GM19240 (cell line): ENCODE data around the gene LRIG1.

Experiments used
- DNase-seq: peaks from one replicate; pipeline ENCODE4 v3.0.0; 2011; ENCODE audit warnings: low spot score; ENCODE audit not compliant: insufficient read length

The LRIG1 gene

DNA sequence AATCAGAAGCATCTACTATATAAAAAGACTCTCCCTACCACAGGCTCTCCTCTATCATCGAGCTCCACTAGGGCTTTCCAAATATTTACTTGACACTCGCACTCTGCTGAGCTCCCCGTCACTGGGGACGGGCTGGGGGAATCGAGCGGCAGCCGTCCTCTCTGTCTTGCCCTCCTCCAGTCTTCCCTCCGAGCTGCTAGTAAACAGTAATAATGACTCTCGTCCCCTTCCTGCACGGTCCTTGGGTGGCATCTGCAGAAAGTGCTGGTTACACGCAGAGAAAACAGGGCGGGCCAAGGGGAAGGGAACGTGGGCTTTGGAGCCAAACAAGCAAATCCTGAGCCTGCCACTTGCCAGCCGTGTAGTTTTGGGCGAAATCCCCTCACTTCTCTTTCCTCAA, 96.6 kb downstream of the LRIG1 start:
- no peak for DNase-seq

DNA sequence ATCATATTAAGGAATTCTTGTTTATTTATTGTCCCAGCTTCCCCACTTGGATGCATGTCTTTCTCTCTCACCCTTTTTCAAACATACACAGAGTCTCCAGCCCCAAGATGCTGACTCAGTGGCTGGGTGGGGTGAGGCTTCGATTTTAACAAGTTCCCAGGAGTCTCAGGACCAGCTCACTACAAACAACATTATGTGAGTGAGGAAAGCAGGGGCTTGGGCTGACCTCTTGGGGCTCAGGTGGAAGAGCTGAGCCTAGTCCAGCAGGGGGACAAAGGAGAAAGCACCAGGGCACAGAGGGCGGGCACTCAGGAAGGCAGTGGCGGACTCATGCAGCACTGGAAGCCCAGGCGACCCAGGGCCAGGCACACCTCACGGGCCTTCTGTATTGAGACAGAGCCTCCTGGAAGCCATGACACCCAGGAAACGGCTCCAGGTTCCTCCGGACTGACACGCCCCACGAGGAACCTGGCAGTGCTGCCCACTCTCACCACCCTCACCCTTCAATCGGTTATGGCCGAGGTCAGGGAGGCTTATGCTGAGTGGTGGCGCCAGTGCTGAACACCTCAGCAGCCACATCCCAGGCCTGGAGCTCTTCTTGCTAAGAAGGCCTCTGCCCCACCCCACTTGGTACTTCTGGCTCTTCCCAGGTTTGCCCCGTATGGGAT, 97.4 kb downstream of the LRIG1 start:
- DNase-seq: no peak

DNA sequence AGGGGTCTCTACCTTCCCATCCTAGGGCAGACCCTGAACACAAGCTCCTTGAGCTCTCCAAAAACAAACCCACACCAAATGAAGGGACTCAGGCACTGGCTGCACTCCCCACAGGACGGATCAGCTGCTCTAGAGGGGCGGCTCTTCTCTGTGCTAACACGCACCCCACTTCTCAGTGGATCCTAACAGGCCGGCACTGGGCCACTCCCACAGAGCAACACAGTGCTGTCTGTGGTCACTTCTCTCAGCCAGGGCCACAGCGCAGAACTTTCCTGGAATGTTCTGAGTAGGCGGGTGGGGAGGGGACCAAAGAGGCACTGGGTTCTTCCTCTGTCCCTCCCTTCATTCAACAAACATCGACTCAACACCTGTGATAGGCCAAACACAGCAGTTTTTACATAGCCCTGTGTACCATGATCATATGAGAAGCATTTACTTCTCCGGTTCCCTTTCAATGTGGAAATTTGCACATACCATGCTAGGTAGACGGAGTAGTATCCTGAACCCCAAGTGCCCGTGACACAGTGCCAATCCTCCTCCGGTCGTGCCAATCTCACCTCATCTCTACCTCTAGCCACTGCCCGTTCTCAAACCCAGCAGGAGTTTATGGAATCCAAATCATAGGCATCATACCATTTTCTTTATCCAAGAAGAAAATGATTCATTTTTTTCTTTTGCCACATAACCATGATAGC, 98.1 kb downstream of the LRIG1 start:
- DNase-seq: no peak

DNA sequence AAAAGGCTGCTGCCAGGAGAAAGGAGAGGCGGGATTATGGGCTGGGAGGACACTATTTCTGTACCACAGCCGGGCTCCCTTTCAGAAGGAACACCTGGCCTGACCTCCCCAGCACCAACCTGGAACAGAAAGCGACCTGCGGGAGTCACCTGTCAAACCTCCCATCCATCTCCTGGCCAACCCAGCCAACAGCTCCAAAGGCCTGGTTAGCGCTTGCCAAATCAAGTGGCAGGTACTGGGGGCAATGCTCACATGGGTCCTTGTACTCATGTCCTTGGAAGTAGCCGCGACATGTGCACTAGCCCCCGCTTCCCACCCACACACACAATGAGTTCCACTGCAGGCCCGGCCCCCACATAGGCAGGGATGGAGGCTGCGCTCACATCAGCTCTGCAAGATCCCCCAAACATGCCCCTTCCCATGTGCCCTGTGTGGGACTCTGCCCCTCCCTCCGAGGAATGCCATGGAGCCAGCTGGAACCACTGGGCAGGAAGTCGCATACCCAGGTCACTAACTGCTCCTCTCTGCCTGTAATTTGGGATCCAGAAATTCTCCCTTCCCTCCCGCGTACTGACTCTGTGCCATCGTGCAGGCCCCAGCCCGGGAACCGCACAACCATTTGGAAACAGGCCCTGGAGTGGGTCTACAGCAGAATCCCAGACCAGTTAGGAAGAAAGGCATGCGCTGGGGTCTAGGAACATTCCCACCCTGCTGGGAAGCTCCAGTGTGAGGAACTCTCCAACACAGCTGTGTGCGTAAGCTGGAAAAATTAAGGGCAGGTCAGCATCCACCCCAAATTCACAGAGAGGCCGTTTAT, 98.9 kb downstream of the LRIG1 start:
- DNase-seq: no peak

DNA sequence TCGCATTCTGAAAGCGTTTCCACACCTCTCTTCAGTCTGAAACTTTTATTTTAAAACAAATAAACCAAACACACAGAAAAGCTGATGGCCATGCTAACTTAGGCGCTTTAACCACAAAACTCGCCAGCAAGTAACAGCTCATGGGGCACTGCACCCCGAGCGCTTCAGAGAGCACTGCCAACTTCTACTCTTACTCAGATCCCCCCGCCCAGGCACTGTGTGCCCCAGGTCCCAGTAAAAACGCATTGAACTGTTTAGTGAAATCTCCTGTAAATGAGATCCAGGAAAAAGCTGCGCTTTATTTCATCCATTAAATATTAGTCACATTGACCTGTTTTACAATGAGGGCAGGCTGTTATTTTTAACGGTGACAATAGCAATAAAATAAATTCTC, 99.7 kb downstream of the LRIG1 start:
- no peak for DNase-seq

DNA sequence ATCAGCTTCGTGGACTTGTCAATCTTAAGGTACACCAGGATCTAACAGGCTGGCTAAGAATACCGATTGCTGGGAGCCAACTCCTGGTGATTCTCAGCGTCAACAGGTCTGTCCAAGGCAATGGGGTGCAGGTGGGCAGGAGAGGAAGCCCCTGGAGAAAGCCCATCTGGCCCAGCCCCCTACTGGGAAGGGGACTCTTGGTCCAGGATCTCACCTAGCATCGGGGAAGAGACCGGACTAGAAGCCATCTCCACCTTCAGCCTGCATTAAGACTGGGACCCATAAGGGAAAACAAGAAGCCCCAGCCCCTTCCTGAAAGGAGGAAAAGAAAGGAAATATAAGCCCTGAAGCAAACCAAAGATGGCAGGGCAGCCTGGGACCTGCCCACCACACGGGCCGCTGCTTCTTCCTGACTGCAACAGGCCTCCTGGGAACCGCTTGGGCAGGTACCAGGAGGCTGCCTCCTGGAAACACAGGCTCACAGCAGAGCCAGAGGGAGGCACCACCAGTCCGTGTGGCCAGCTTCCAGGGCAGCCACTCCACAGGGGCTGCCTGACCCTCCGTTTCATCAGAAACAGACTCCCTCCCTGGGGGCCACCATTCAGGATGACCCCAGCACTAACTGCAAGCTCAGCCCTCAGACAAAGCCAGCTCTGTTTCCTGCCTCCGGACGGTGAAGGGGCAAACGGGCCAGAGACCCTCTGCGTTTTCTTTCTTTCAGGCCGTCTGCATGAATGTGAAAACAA, 100.2 kb downstream of the LRIG1 start:
- no peak for DNase-seq

DNA sequence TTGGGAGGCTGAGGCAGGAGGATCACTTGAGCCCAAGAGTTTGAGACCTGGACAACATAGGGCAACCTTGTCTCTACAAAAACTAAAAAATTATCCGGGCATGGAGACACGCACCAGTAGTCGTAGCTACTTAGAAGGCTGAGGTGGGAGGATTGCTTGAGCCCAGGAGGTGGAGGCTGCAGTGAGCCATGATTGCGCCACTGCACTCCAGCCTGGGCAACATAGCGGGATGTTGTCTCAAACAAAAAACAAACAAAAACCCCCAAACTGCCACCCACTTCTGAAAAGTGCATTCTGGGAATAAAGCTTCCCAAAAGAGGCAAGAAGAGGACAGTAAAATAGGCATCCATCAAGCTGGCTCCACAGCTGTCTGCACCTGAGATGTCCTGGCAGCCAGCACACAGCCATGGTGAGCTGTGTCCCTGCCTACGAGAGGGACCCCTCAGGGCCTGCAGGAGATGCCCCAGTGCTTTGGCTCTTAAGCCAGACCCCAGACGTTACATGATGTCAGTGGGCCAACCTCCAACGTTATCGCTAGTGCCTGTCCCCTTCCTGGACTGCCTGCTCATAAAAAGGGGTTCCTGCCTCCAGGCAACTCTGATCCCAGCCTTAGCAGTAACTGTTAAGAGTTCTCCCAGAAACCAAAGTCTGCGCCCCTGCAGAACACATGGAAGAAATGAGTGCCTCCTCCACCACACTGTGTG, 101.1 kb downstream of the LRIG1 start:
- no peak for DNase-seq

DNA sequence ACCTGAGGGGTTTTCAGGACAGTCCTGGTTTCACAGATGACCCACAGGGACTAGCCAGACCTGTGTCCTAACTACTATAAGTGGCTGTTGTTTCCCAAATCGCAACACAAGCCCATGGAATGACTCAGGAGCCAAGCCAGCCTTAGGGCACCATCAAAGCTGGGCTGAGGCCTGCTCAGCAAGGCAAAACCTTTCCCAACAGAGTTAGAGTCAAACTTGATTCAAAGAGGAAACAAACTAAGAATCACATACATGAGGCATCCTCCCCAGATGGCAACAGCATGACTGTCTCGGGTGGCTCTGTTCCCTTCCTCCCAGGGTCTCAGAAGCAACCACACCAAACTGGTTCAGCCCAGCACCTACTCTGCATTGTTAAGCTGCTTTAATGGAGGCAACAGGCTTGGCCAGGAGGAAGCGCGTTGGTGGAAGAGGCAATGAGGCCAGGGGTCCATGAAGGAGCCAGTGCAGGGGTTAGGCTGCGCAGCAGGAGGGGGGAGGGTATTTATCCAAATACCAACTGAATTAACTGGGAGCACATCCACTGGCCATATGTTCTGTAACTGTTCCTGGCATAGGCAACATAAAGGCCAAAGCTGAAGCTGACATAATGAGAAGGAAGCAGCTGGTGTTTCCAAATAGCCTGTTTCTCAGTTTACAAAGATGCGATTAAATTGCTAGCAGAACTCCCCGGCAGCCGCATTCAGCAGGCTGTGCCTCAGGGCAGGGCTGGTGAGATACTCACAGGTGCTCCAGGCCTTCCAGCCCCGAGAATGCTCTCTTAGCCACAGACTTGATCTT, 102.4 kb downstream of the LRIG1 start:
- no peak for DNase-seq

DNA sequence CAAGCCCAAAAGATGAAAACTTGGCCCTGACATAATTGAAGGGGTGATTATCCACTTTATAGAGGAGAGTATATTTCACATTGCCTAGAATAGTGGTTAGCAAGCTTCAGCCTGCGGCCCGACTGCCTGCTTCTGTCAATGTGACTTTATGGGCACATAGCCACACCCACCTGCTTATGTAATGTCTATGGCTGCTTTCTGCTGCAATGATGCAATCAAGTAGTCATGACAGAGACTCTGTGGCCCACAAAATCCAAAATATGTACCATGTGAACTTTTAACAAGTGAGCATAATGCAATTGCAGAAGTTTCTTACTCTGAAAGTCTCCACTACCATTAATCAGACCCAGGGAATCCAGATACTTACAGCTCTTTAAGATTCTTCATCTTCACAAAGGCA, 103.1 kb downstream of the LRIG1 start:
- no peak for DNase-seq

DNA sequence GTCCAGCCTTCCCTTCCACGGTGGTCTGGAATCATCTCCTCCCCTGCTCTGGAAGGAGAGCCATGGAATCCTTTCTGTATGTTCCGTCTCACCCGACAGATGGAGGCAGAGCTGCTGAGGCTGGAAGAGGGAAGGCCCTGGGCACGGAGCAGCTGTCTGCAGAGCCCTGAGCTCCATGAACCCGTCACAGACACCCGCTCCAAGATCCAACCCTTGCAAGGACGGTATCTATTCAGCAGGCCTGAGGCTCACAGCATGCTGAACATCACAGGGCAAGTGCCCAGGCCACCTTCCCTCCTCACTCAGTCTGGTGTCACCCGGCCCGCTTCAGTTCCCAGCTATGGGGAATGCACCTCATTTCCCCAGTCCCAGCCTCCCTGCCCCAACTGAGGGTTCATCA, 103.9 kb downstream of the LRIG1 start:
- no peak for DNase-seq

DNA sequence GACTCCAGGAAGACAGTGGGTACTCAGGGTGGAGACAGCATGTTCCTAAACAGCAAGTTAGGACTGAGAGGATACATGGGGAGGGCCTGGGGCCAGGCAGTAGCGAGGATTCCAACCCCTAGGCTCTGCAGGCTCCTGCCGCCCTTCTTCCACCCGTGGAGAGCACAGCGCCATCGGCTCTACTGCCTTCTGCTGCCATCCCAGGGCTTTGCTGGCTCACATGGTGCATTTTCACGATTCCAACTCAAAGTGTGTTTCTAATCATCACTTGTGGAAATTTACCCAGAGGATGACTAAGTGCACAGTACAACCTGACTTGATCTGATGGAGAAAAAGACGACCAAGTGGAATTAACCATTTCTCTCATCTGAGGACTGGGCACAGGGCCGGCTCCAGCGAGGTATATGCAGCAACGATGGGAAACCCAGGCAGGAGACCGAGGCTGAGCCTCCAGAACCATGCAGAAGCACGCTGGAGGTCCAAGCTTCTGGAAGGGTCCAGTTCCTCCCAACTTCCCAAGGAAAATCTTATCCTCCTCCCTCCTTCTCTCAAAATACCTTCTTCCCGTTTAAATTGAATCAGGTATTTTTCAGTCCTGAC, 104.6 kb downstream of the LRIG1 start:
- no peak for DNase-seq

DNA sequence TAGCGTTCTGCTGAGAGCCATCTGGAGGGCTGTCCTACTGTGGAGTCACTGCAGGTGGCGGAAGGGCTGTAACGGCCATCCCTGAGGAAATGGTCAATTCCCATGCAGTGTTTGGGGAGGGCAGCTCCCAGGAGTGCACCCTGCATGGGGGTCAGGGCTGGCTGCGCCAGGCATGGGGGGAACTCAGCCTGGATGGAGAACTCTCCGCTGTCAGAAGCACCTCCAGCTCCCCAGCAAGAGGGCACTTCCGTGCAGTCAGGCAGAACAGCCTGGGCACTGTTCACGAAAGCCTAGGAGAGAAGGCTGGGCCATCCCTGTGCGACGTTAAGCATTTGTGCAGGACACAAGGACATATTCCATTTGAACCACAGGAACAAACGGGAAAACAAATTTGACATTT, 105.2 kb downstream of the LRIG1 start:
- DNase-seq: no peak

DNA sequence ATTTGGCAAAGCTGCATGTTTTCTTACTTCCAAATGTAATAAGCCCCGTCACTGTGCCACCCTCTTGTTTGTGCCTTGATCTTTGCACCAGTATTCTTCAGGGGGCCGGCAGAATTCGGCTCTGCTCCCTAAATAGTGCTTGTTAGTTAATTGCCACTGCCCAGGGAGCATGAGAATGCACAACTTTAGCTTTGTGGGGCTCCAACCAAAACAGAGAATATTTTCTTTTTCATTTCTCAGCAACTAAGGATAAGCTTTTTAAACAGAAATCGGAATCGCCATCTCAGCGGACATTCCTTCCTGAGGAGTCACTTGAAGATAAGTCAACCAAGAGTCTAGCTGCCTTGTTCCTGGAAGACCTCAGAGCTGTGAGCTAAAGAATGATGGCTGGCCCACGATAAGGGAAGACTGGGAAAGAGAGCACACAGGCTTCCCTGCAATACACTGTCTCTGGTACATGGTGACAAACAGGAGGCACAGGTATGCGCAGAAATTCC, 106.0 kb downstream of the LRIG1 start:
- DNase-seq: no peak

DNA sequence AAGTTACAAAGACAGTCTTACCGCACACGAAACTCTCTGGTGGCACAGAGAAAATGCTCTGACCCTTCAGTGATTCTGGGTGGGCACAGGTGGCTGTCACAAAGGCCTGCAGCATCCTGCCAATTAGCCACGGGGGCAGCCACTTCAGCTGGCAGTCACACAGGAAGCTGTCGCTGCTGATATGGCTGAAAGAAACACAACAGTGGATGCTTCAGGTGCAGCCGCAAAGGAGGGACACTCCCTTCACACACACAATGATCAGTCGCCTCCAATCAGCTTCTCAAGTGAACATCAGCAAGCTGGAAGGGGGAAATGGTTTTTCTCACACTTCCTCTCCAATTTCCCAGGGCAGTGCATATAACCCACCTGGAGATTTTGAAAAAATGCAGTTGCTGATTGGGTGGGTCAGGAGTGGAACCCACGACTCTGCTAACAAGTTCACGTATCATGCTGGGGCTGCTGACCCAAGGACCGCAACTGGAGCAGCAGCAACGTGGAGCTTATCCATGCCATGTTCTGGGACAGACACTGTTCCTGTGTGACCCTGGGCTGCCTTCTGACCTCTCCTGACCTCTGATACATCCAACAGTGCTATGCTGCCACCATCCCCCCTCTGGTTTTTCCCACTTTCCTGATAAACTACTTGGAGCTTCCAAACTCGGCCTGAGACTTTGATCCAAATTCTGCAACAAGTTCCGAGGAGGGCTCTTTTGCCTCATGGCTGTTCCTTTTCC, 106.6 kb downstream of the LRIG1 start:
- DNase-seq: peak; percentile 71

DNA sequence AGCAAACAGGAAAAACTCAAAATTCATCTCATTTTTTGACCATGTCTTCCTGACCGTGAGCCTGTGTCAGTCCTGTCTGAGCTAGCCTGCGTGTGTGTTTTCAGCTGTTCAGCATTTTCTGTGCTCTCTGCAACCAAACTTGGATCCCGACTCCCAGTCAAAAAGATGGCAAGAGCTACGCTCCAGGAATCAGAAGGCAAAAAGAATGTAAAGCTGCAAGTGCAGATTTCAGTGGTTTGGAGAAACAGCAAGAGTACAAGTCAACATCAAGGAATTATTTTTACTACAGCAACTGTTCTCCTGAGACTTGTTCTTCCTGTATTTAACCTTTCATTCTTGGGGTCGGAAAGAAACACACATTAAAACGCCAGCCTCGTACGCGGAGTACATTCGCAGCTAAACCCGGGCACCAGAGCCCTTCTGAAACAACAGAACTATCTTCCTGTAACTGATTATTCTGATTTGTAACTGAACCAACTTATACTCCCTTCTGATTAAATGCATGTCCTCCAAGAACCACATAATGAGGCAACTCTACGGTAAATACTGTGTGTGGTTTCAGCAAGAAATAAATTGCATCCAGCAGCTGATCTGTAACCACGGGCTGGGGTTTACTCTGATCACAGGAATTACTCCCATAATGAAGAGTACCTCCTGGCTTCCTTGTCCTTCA, 107.4 kb downstream of the LRIG1 start:
- DNase-seq: no peak

DNA sequence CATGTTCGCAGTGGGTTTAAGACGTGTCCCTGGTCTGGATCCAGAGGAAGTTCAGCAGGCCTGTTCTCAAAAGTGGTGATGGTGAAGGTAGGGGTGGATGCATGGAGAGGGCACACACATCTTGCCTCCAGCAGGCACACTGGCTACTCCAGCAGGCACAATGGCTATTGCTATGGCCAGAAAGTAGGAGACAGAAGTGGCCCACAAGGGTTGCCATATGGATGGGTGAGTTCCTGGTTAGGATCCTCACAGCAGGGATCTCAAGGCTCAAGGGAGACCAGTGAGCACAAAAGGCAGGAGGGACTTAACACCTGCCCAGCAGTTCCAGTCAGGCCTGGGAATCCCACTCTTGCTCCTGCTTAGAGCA, 107.9 kb downstream of the LRIG1 start:
- DNase-seq: no peak

DNA sequence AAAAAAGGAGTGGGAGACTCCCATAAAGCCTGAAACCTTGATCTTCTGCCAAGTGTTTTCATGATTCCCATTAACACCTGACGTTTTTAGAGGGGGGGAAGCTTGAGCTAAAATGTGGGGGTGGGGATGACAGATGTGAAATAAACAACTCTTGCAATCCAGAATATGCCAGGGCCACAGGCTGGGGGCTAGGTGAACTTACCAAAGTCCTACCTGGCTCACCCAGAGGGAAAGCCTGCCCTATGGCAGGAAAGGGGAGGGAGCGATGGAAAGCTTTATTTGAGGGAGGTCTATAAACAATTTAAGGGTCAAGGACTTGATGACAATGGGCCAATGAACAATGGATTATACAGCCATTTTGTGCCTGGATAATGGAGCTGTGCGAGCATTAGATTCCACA, 108.3 kb downstream of the LRIG1 start:
- no peak for DNase-seq

DNA sequence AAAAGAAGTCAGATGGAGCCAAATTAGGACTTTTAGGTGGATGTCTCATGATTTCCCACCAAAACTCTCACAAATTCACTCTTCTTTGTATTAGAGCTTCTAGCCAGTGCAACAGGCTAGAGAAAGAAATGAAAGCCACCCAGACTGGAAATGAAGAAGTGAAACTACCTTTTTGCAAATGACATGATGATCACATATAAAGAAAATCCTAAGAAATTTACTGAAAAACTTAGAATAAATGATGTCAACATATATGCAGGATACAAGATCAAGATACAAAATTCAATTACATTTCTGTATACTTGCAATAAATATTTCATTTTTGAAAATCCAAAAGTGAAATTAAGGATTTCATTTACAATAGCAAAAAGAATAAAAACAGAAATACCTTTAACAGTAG, 110.8 kb downstream of the LRIG1 start:
- no peak for DNase-seq
